Measurements from ENCODE around the gene SLC25A39.

GRCh38 chr17:44348988-44349364 is 24.4 kb upstream of the SLC25A39 start:
- TF ChIP-seq, protein P1, sequence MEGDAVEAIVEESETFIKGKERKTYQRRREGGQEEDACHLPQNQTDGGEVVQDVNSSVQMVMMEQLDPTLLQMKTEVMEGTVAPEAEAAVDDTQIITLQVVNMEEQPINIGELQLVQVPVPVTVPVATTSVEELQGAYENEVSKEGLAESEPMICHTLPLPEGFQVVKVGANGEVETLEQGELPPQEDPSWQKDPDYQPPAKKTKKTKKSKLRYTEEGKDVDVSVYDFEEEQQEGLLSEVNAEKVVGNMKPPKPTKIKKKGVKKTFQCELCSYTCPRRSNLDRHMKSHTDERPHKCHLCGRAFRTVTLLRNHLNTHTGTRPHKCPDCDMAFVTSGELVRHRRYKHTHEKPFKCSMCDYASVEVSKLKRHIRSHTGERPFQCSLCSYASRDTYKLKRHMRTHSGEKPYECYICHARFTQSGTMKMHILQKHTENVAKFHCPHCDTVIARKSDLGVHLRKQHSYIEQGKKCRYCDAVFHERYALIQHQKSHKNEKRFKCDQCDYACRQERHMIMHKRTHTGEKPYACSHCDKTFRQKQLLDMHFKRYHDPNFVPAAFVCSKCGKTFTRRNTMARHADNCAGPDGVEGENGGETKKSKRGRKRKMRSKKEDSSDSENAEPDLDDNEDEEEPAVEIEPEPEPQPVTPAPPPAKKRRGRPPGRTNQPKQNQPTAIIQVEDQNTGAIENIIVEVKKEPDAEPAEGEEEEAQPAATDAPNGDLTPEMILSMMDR (IDR thresholded peaks at IDR 0.05) = no peak
- no peak for TF ChIP-seq EZH2 (IDR thresholded peaks at IDR 0.05)

All from neural progenitor cell (in vitro differentiated cells).